HepG2 (cell line): ENCODE measurements around the gene PSPH. TPM values are rescaled to one million over a fixed set of nuclear protein-coding genes. Genes with fewer than 3 reads are reported as not detected.
A peak's percentile ranks its signal among the peaks of the same experiment; 100 is the strongest.
"Not testable (repeated sequence)": the region's sequence is repeated elsewhere in the genome, so short reads cannot be mapped to it uniquely, and the experiment has no call there.

Experiments used
- ATAC-seq: fragments of 200-7000 bp; cut with Tn5 transposase; 3 replicates; pipeline ENCODE4 v1.9.1; 2020; ENCODE audit warnings: mild to moderate bottlenecking, moderate library complexity
- BruUV-seq: library from RNA; stranded (reverse); fragments of 400-500 nt; replicated peaks from 2 replicates; lab custom pipeline; 2021; lab: Mats Ljungman, UMichigan
- CTCF ChIA-PET: fragments of 300-600 bp; formaldehyde crosslinking; extraction: SDS; loops from one replicate; lab custom pipeline; 2021; ENCODE audit warnings: low total read pairs, inconsistent platforms, low intra/inter-chr PET ratio; lab: Yijun Ruan, JAX
- POLR2A ChIA-PET: fragments of 350-600 bp; sonication (Branson Sonifier 250); formaldehyde crosslinking; loops from one replicate; lab custom pipeline; 2020; ENCODE audit warnings: antibody characterized with exemption, inconsistent platforms; lab: Yijun Ruan, JAX
- DNase-seq: peaks from one replicate; pipeline ENCODE4 v3.0.0-alpha.2; 2015; ENCODE audit warnings: low spot score
- FAIRE-seq: peaks from 3 replicates; lab custom pipeline; 2011; peaks lifted over from hg19 to GRCh38; lab: Jason Lieb, UNC
- H2AFZ ChIP-seq: one replicate; pipeline ENCODE4 v1.6.1; 2011; ENCODE audit warnings: low read length, inconsistent platforms
- H3K27ac ChIP-seq: fragments of 300-600 bp; 3 replicates; pipeline ENCODE4 v1.8.0; 2011; ENCODE audit warnings: mixed run types, mild to moderate bottlenecking, mixed read lengths, low read length, inconsistent platforms; ENCODE audit not compliant: insufficient read depth; ENCODE audit errors: extremely low read length
- H3K27me3 ChIP-seq, 2 experiments: fragments of 200-600 bp in 1 of 2; 2 replicates in 1 of 2; 3 replicates in 1 of 2; pipeline versions ENCODE4 v1.6.0 to v1.8.0; 2011; ENCODE audit warnings: low read length in 2 of 2, mild to moderate bottlenecking in 2 of 2, moderate library complexity in 2 of 2, inconsistent platforms in 1 of 2; ENCODE audit not compliant: insufficient read depth in 2 of 2, control insufficient read depth in 1 of 2
- H3K36me3 ChIP-seq, 2 experiments: fragments of 200-600 bp in 1 of 2; replicated peaks in 1 of 2; 2 replicates in 1 of 2; 3 replicates in 1 of 2; pipeline versions ENCODE4 v1.5.1 to v1.8.0; 2011; ENCODE audit warnings: low read length in 2 of 2, inconsistent platforms in 1 of 2; ENCODE audit not compliant: insufficient read depth in 2 of 2, control insufficient read depth in 1 of 2
- H3K4me1 ChIP-seq: 2 replicates; pipeline ENCODE4 v1.5.1; 2012; ENCODE audit warnings: low read length, inconsistent platforms; ENCODE audit not compliant: insufficient read depth
- H3K4me2 ChIP-seq: 2 replicates; pipeline ENCODE4 v1.6.0; 2011; ENCODE audit warnings: low read depth, low read length, inconsistent platforms
- H3K4me3 ChIP-seq, 3 experiments: fragments of 200-600 bp in 1 of 3; sonication (generic), shearing (Covaris generic) in 1 of 3; replicated peaks in 1 of 3; 2 replicates each; pipeline ENCODE4 v1.5.1; 2011 to 2016; ENCODE audit warnings: low read length in 3 of 3, inconsistent platforms in 2 of 3, low read depth in 2 of 3, mild to moderate bottlenecking in 2 of 3, control low read depth in 1 of 3, mixed read lengths in 1 of 3; ENCODE audit not compliant: insufficient read depth in 1 of 3
- H3K79me2 ChIP-seq: one replicate; pipeline ENCODE4 v1.6.1; 2011; ENCODE audit warnings: low read length, inconsistent platforms; ENCODE audit not compliant: insufficient read depth
- H3K9ac ChIP-seq: 2 replicates; pipeline ENCODE4 v1.6.0; 2011; ENCODE audit warnings: mild to moderate bottlenecking, low read depth, low read length, inconsistent platforms; ENCODE audit not compliant: insufficient read depth
- H3K9me3 ChIP-seq: 2 replicates; pipeline ENCODE4 v1.5.1; 2012; ENCODE audit warnings: mild to moderate bottlenecking, low read length
- H4K20me1 ChIP-seq: 2 replicates; pipeline ENCODE4 v1.6.0; 2011; ENCODE audit warnings: inconsistent platforms, mild to moderate bottlenecking, low read length, moderate library complexity; ENCODE audit not compliant: insufficient read depth
- WGBS: methylation state at CpG from one replicate; pipeline ENCODE4 v1.1.6; 2017; ENCODE audit warnings: low lambda C conversion rate; 5-methylcytosine and 5-hydroxymethylcytosine counted together
- in situ Hi-C: cut with HindIII; loops from 2 replicates; pipeline ENCODE4 v1.10.0; 2017; ENCODE audit warnings: low pct_unique_long_range_greater_than_20kb; ENCODE audit not compliant: extremely low pct_ligation_motif_present
- intact Hi-C: fragments of 100-400 bp; cut with micrococcal nuclease; formaldehyde crosslinking; loops from one replicate; pipeline ENCODE4 v1.10.0; 2022; ENCODE audit not compliant: unreplicated experiment
- polyA plus RNA-seq, 8 experiments: library from polyadenylated mRNA; depleted of rRNA in 3 of 8; stranded (reverse) in 7 of 8; unstranded in 1 of 8; fragments of >200 nt; fragmentation: Illumina TruSeq in 4 of 8; extraction: Trizol in 4 of 8; gene quantifications; 2 replicates each; pipeline versions ENCODE4 v1.2.1 to v1.2.3, GENCODE V29; 2011 to 2016; ENCODE audit warnings: low read depth in 4 of 8, missing spikeins in 1 of 8, mixed read lengths in 1 of 8; ENCODE audit not compliant: insufficient read depth in 1 of 8
- total RNA-seq, 5 experiments: library from RNA; depleted of rRNA; stranded (reverse); fragments of >200 nt; fragmentation: Illumina TruSeq; extraction: Trizol; gene quantifications; 2 replicates each; pipeline ENCODE4 v1.2.3, GENCODE V29; 2016; ENCODE audit warnings: low read depth in 1 of 5
- TF ChIP-seq, protein P1 (sequence below): sonication (generic); formaldehyde crosslinking; conservative IDR thresholded peaks from 2 replicates; pipeline ENCODE4 v1.4.0; 2020; ENCODE audit warnings: mild to moderate bottlenecking, missing genetic modification reagents, moderate library complexity

Gene PSPH
- total and polyA plus RNA-seq, 2 of the 13 experiments (the other 11 are each of a cell fraction or from before 2014, with no cell fraction given): 85.5 to 124 TPM

DNA sequence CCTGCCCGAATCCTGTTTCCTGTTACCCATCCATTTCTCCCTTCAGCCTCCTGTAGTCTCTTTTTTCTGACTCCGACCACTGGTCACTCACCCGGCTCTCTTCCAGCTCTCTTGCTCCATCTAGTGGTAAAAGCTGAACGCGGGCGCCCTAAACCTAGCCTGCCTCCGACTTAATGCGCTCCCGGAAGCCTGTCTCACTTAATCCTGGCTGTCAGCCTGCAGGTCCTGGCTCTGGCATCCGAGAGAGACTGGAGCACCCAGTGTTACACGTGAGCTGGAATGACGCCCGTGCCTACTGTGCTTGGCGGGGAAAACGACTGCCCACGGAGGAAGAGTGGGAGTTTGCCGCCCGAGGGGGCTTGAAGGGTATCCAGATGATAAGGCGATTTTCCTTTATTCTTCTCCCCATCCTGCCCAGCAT, 23.1 kb upstream of the PSPH start (continued):
- TF ChIP-seq, protein P1, sequence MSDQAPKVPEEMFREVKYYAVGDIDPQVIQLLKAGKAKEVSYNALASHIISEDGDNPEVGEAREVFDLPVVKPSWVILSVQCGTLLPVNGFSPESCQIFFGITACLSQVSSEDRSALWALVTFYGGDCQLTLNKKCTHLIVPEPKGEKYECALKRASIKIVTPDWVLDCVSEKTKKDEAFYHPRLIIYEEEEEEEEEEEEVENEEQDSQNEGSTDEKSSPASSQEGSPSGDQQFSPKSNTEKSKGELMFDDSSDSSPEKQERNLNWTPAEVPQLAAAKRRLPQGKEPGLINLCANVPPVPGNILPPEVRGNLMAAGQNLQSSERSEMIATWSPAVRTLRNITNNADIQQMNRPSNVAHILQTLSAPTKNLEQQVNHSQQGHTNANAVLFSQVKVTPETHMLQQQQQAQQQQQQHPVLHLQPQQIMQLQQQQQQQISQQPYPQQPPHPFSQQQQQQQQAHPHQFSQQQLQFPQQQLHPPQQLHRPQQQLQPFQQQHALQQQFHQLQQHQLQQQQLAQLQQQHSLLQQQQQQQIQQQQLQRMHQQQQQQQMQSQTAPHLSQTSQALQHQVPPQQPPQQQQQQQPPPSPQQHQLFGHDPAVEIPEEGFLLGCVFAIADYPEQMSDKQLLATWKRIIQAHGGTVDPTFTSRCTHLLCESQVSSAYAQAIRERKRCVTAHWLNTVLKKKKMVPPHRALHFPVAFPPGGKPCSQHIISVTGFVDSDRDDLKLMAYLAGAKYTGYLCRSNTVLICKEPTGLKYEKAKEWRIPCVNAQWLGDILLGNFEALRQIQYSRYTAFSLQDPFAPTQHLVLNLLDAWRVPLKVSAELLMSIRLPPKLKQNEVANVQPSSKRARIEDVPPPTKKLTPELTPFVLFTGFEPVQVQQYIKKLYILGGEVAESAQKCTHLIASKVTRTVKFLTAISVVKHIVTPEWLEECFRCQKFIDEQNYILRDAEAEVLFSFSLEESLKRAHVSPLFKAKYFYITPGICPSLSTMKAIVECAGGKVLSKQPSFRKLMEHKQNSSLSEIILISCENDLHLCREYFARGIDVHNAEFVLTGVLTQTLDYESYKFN: 0 out of 2 replicates have a peak, but pooled peaks have one; percentile 23
- TF ChIP-seq, all 625 proteins: peak for 69

GRCh38 chr7:56066376-56066775, 15.1 kb upstream of the PSPH start:
- ATAC-seq, H3K27ac ChIP-seq, H3K27me3 ChIP-seq, in situ Hi-C loops, H3K4me2 ChIP-seq, H3K79me2 ChIP-seq, FAIRE-seq, H4K20me1 ChIP-seq, H3K9ac ChIP-seq, CTCF ChIA-PET, BruUV-seq, H3K4me3 ChIP-seq, H3K36me3 ChIP-seq, DNase-seq, H2AFZ ChIP-seq, H3K9me3 ChIP-seq, intact Hi-C loops: not testable (repeated sequence)
- POLR2A ChIA-PET: interaction anchor here (6.1 to 6.7 kb wide), 2 partner anchors 16 to 59 kb away, joined by 65 to 144 read pairs; partner anchors contain the start of genes CCT6A and PSPH
- H3K4me1 ChIP-seq: peaks cover 40% of the 10 kb centered on the region
- WGBS: 99% methylated on average over 13 of the region's 13 CpGs
